SJCRH30 (cell line): ENCODE measurements around the gene CA7. TPM values are rescaled to one million over a fixed set of nuclear protein-coding genes. Genes with fewer than 3 reads are reported as not detected.

ENCODE experiments used
- DNase-seq, 2 experiments: peaks; one replicate each; pipeline ENCODE4 v3.0.0-alpha.2; 2015 to 2020
- H3K27ac ChIP-seq: fragments of 250-450 bp; sonication (Bioruptor Pico); 2 replicates; pipeline ENCODE4 v1.5.1; 2020; ENCODE audit warnings: mild to moderate bottlenecking, moderate library complexity
- H3K27me3 ChIP-seq: fragments of 250-450 bp; sonication (Bioruptor Pico); 2 replicates; pipeline ENCODE4 v1.5.1; 2020; ENCODE audit warnings: mild to moderate bottlenecking, moderate library complexity
- H3K36me3 ChIP-seq: fragments of 250-450 bp; sonication (Bioruptor Pico); 2 replicates; pipeline ENCODE4 v1.5.1; 2020; ENCODE audit warnings: mild to moderate bottlenecking, moderate library complexity
- H3K4me1 ChIP-seq: fragments of 250-450 bp; sonication (Bioruptor Pico); 2 replicates; pipeline ENCODE4 v1.5.1; 2020; ENCODE audit warnings: mild to moderate bottlenecking, moderate library complexity
- H3K4me3 ChIP-seq: fragments of 250-450 bp; sonication (Bioruptor Pico); 2 replicates; pipeline ENCODE4 v1.5.1; 2020; ENCODE audit warnings: mild to moderate bottlenecking, moderate library complexity
- H3K9me3 ChIP-seq: fragments of 250-450 bp; sonication (Bioruptor Pico); replicated peaks from 2 replicates; pipeline ENCODE4 v1.5.1; 2020; ENCODE audit warnings: mild to moderate bottlenecking, moderate library complexity
- total RNA-seq: library from RNA; depleted of rRNA; stranded (reverse); fragments of >200 nt; shearing (Covaris generic); gene quantifications from 2 replicates; pipeline ENCODE4 v1.2.3, GENCODE V29; 2014; rRNA removed

The CA7 gene
- not detected in 2 replicates for total RNA-seq

- H3K4me1 ChIP-seq = peaks cover 4% of the 10 kb centered on the region; the same call in 1 of the 2 replicates
- H3K9me3 ChIP-seq = 0 out of 2 replicates have a peak, but pooled peaks cover 5% of the 10 kb centered on the region
- no peak within 1 kb of the TSS for H3K4me3 ChIP-seq
- DNase-seq = no peak
- no peaks in the 10 kb centered on the region for H3K36me3 ChIP-seq
- no peak within 1 kb of the TSS for H3K27ac ChIP-seq
- peaks cover 8% of the 10 kb centered on the region for H3K27me3 ChIP-seq
Measured at GRCh38 chr16:66844342-66845079, at the start of gene CA7. Gene CA7 (plus strand): TSS chr16:66844414. CDS start chr16:66844488, 74 bp downstream.

GRCh38 chr16:66798161-66798560 is 46.1 kb upstream of the CA7 start:
- Histone ChIP-seq H3K36me3 (peaks cover 8% of the 10 kb centered on the region), H3K4me3 (no peak overlapping the region), H3K9me3 (no peaks in the 10 kb centered on the region), H3K4me1 (no peaks in the 10 kb centered on the region), H3K27me3 (no peaks in the 10 kb centered on the region), H3K27ac (no peak overlapping the region)
- DNase-seq = no peak

GRCh38 chr16:66800856-66801255 is 43.4 kb upstream of the CA7 start:
- Histone ChIP-seq H3K27me3 (no peaks in the 10 kb centered on the region), H3K4me1 (0 out of 2 replicates have a peak, but pooled peaks cover 2% of the 10 kb centered on the region), H3K36me3 (peaks cover 34% of the 10 kb centered on the region), H3K27ac (no peak overlapping the region), H3K9me3 (no peaks in the 10 kb centered on the region), H3K4me3 (no peak overlapping the region)
- no peak for DNase-seq

GRCh38 chr16:66801320-66802105 is 42.7 kb upstream of the CA7 start, which contains the start of gene TERB1:
Gene TERB1 (minus strand): TSS chr16:66801584. CDS start chr16:66796798, 4,786 bp downstream.
- peaks cover 41% of the 10 kb centered on the region for H3K36me3 ChIP-seq
- H3K4me1 ChIP-seq = 0 out of 2 replicates have a peak, but pooled peaks cover 3% of the 10 kb centered on the region
- no peak for DNase-seq
- H3K4me3 ChIP-seq = no peak within 1 kb of the TSS
- no peak within 1 kb of the TSS for H3K27ac ChIP-seq
- no peaks in the 10 kb centered on the region for H3K9me3 ChIP-seq
- H3K27me3 ChIP-seq = no peaks in the 10 kb centered on the region

- no peak for DNase-seq
- H3K4me1 ChIP-seq = 0 out of 2 replicates have a peak, but pooled peaks cover 3% of the 10 kb centered on the region
- no peak overlapping the region for H3K27ac ChIP-seq
- H3K27me3 ChIP-seq = no peaks in the 10 kb centered on the region
- H3K36me3 ChIP-seq = peaks cover 46% of the 10 kb centered on the region
- no peak overlapping the region for H3K4me3 ChIP-seq
- H3K9me3 ChIP-seq = no peaks in the 10 kb centered on the region
Measured at GRCh38 chr16:66802159-66802558, 42.1 kb upstream of the CA7 start.

GRCh38 chr16:66809765-66810164 is 34.4 kb upstream of the CA7 start:
- Histone ChIP-seq H3K36me3 (peaks cover 75% of the 10 kb centered on the region), H3K27ac (no peak overlapping the region), H3K4me3 (no peak overlapping the region), H3K9me3 (no peaks in the 10 kb centered on the region), H3K4me1 (0 out of 2 replicates have a peak, but pooled peaks cover 3% of the 10 kb centered on the region), H3K27me3 (no peaks in the 10 kb centered on the region)
- no peak for DNase-seq

GRCh38 chr16:66810391-66810790 is 33.8 kb upstream of the CA7 start:
- no peaks in the 10 kb centered on the region for H3K27me3 ChIP-seq
- no peaks in the 10 kb centered on the region for H3K9me3 ChIP-seq
- H3K4me1 ChIP-seq = 0 out of 2 replicates have a peak, but pooled peaks cover 3% of the 10 kb centered on the region
- no peak overlapping the region for H3K27ac ChIP-seq
- no peak for DNase-seq
- peaks cover 72% of the 10 kb centered on the region for H3K36me3 ChIP-seq
- H3K4me3 ChIP-seq = no peak overlapping the region

GRCh38 chr16:66811043-66811442 is 33.2 kb upstream of the CA7 start:
- Histone ChIP-seq H3K9me3 (no peaks in the 10 kb centered on the region), H3K27me3 (no peaks in the 10 kb centered on the region), H3K4me3 (no peak overlapping the region), H3K27ac (no peak overlapping the region), H3K4me1 (no peaks in the 10 kb centered on the region), H3K36me3 (peaks cover 70% of the 10 kb centered on the region)
- DNase-seq = no peak

GRCh38 chr16:66814734-66815133 is 29.5 kb upstream of the CA7 start:
- peaks cover 68% of the 10 kb centered on the region for H3K36me3 ChIP-seq
- no peaks in the 10 kb centered on the region for H3K4me1 ChIP-seq
- DNase-seq = no peak
- no peak overlapping the region for H3K27ac ChIP-seq
- H3K9me3 ChIP-seq = no peaks in the 10 kb centered on the region
- no peak overlapping the region for H3K4me3 ChIP-seq
- no peaks in the 10 kb centered on the region for H3K27me3 ChIP-seq

- Histone ChIP-seq H3K27me3 (no peaks in the 10 kb centered on the region), H3K4me3 (no peak overlapping the region), H3K27ac (no peak overlapping the region), H3K9me3 (no peaks in the 10 kb centered on the region), H3K4me1 (no peaks in the 10 kb centered on the region), H3K36me3 (peaks cover 60% of the 10 kb centered on the region)
- no peak for DNase-seq
Measured at GRCh38 chr16:66824006-66824405, 20.2 kb upstream of the CA7 start.

- H3K27me3 ChIP-seq = no peaks in the 10 kb centered on the region
- H3K27ac ChIP-seq = peak within 1 kb of the TSS; percentile 83
- H3K36me3 ChIP-seq = peaks cover 16% of the 10 kb centered on the region
- peak; percentile 90 to 96 for DNase-seq
- no peaks in the 10 kb centered on the region for H3K9me3 ChIP-seq
- H3K4me1 ChIP-seq = peaks cover 12% of the 10 kb centered on the region
- H3K4me3 ChIP-seq = peak within 1 kb of the TSS; percentile 90
Measured at GRCh38 chr16:66830422-66831404, 13.5 kb upstream of the CA7 start, which contains the start of gene NAE1. Gene NAE1 (minus strand): TSS chr16:66830976. CDS start chr16:66830899, 77 bp downstream.

- H3K9me3 ChIP-seq = 0 out of 2 replicates have a peak, but pooled peaks cover under 1% of the 10 kb centered on the region
- no peak overlapping the region for H3K27ac ChIP-seq
- no peak for DNase-seq
- peaks cover 5% of the 10 kb centered on the region for H3K36me3 ChIP-seq
- no peak overlapping the region for H3K4me3 ChIP-seq
- peaks cover 12% of the 10 kb centered on the region for H3K4me1 ChIP-seq
- H3K27me3 ChIP-seq = no peaks in the 10 kb centered on the region
Measured at GRCh38 chr16:66832190-66832589, 12.0 kb upstream of the CA7 start.

GRCh38 chr16:66832661-66833305 is 11.4 kb upstream of the CA7 start:
- no peaks in the 10 kb centered on the region; the same call in 1 of the 2 replicates for H3K27me3 ChIP-seq
- DNase-seq = peak in 1 of 2 experiments; percentile 27

More at GRCh38 chr16:66832661-66833305, 11.4 kb upstream of the CA7 start:
- no peak overlapping the region for H3K27ac ChIP-seq
- H3K4me1 ChIP-seq = peaks cover 12% of the 10 kb centered on the region
- H3K9me3 ChIP-seq = 0 out of 2 replicates have a peak, but pooled peaks cover 3% of the 10 kb centered on the region
- H3K4me3 ChIP-seq = no peak overlapping the region
- peaks cover 1% of the 10 kb centered on the region; the same call in 1 of the 2 replicates for H3K36me3 ChIP-seq
